A172 (cell line): ENCODE results near the gene NKD1. TPM values are rescaled to one million over a fixed set of nuclear protein-coding genes. Genes with fewer than 3 reads are reported as not detected.

Experiments
- DNase-seq: peaks from one replicate; pipeline ENCODE4 v3.0.0-alpha.2; 2015; ENCODE audit warnings: low spot score
- total RNA-seq: library from RNA; depleted of rRNA; stranded (reverse); fragments of >200 nt; shearing (Covaris generic); gene quantifications from 2 replicates; pipeline ENCODE4 v1.2.3, GENCODE V29; 2014

The NKD1 gene
- total RNA-seq, 1 experiment from 2014 or later: 0.10 TPM

- no peak for DNase-seq
Observed at GRCh38 chr16:50600582-50601283, 52.5 kb downstream of the NKD1 start.

DNA sequence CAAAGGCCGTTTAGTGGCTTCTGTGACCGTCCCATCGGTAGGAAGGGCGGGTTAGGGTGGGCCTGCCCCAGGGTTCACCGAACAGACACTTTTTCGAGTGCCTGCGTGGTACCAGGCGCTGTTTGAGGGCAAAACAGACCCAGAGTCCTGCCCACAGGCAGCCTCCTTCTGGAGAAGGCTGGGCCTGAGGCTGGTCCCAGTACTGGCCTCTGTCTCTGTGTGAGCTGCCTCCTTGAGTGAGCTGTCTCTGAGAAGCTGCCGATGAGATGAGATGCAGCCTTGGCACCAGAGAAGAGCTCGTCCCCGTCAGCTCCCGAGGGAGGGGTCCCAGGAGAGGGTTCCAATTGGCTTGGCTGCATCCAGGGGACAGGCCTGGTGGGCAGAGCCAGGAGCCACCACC is 53.1 kb downstream of the NKD1 start:
- DNase-seq: no peak

GRCh38 chr16:50602126-50602525 is 53.9 kb downstream of the NKD1 start:
- DNase-seq: no peak

DNA sequence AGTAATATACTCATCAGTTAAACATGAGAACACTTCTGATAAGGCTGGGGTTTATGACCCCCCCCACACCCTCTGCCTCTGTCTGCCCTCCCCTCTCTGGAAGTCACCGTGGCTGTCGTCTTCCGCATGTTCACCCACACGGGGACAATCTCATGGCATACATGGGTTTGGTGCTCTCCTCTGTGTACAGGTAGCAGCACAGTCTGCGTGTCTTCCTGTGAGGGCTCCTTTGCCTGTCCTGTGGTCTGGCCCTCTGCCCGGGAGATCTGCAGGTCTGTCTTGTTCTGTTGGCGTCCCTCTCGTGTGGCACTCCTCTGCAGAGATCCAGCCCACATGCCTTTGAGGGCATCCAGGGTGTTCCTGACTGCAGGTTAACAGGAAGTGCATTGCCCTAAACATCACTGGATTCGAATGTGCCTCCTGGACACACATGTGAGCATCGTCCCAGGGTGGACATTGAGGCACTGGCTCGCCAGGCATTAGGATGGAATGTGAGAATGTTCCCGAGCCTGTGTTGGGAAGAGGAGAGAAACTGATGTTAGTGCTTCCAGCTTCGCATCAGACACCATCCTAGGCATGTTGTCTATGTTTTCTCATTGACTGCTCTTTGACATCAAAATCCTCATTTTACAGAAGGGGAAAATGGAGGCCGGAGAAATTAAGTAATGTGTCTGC is 54.5 kb downstream of the NKD1 start:
- DNase-seq: peak; percentile 26

DNA sequence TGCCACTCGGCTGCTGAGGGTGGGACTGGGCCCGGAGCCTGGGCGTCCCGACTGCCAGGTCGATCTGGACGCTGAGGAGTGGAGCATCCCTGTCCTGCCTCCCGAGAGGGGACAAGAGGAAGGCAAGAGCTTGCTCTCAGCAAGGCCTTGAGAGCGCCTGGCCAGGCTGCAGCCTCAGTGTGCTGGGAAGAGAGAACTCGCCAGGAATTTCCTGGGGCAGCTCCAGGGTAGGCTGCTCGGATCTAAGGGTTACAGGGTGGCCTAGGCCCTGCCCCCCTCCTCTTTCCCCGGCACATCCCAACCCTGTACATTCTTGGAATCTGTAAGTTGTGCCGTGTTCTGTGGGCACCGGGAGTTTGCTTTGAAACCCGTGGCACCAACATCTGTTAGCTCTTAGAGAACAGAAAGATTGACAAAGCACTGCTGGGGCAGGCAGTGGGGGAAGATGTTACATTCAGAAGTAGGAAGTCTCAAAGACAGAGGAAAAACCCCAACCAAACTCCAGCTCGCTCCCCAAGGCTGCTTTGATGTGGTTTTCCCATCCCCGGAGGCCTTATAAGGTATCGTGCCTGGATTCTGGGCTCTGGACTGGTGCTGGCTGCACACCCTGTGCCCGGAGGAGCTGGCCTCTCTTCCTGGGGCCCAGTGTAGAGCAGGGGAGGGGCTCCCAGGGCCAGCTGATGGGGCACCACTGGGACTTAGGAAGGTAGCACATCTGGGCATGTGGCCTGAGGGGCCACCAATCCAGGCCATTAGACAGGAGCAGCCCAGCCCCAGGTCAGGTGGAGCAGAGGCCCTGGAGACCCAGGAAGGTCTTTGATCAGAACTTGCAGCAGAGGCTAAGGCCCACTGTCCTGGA is 55.2 kb downstream of the NKD1 start:
- DNase-seq: peak; percentile 54

DNA sequence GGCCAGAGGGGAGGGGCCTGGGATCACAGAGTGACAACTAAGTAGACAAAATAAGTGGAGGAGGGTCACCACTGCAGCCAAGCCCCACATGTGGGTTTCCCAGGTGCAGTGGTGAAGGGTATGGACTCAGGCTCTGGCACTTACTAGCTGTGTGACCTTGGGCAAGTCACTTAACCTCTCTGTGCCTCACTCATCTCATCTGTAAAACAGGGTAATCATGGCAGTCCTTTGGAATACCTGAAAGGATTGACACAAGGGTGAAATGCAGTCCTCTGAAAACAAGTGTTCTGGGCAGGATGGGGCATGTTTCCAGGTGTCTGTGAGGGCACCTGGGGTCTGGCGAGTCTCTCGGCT is 55.8 kb downstream of the NKD1 start:
- DNase-seq: no peak

- DNase-seq: no peak
Observed at GRCh38 chr16:50604610-50605009, 56.4 kb downstream of the NKD1 start.

DNA sequence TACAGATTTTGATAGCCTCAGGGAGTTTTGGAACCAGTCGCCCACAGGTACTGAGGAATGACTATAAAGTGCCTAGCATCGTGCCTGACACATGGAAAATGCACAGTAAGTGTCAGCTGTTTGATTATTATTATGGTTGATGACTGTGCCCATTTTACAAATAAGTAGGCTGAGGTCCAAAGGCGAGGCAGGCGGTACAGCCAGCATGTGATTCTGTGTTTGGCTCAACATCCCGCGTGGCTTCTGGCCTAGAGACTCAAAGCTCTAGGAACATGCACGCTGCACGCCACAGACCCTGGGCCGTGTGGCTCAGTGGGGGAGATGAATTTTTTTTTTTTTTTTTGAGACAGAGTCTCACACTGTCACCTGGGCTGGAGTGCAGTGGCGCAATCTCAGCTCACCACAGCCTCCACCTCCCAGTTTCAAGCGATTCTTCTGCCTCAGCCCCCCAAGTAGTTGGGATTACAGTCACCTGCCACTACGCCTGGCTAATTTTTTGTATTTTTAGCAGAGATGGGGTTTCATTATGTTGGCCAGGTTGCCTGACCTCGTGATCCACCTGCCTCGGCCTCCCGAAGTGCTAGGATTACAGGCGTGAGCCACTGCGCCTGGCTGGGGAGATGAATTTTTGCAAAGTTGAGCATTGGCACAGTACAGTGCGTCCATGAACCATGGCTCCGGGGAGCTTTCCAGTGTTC is 57.7 kb downstream of the NKD1 start:
- no peak for DNase-seq

- no peak for DNase-seq
Observed at GRCh38 chr16:50606431-50607050, 58.3 kb downstream of the NKD1 start.

DNA sequence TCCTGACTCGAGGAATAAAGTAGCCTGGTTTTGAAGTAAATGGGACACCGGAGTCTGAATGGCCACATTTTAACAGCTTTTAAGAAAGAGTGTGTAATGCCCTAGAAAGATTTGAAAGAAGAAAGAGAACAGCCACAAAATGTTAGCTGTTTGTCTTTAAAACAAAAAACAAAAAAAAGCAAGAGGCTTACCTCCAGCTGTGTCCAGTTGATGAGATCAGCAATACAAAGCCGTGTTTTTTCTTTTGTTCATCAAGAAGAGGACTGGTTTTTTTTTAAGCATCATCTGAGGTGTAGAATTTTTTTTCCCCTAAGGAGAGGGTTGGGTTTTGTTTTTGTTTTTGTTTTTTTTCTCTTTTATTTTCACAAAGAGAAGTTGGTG is 58.8 kb downstream of the NKD1 start:
- no peak for DNase-seq

- no peak for DNase-seq
Observed at GRCh38 chr16:50607447-50607846, 59.3 kb downstream of the NKD1 start.

- no peak for DNase-seq
Observed at GRCh38 chr16:50607970-50608557, 59.9 kb downstream of the NKD1 start.

GRCh38 chr16:50609049-50609448 is 60.9 kb downstream of the NKD1 start:
- DNase-seq: no peak

DNA sequence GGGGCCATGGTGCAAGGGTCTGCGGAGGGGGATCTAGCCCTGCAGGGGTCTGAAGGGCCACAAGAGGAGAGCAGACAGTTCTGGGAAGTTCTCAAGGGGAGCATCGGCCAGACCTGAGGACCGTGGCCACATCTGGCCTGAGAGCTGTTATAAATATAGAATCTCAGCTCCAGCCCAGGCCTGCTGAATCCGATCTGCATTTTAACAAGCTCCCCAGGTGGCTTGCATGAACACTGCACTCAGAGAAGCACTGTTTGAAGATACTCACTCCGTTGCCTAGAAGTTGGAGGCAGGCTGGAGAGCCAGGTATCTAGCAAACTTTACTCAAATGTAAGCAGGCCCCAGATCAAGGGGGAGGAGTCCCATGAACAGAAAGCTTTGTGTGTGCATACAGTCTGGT is 61.3 kb downstream of the NKD1 start:
- no peak for DNase-seq

DNA sequence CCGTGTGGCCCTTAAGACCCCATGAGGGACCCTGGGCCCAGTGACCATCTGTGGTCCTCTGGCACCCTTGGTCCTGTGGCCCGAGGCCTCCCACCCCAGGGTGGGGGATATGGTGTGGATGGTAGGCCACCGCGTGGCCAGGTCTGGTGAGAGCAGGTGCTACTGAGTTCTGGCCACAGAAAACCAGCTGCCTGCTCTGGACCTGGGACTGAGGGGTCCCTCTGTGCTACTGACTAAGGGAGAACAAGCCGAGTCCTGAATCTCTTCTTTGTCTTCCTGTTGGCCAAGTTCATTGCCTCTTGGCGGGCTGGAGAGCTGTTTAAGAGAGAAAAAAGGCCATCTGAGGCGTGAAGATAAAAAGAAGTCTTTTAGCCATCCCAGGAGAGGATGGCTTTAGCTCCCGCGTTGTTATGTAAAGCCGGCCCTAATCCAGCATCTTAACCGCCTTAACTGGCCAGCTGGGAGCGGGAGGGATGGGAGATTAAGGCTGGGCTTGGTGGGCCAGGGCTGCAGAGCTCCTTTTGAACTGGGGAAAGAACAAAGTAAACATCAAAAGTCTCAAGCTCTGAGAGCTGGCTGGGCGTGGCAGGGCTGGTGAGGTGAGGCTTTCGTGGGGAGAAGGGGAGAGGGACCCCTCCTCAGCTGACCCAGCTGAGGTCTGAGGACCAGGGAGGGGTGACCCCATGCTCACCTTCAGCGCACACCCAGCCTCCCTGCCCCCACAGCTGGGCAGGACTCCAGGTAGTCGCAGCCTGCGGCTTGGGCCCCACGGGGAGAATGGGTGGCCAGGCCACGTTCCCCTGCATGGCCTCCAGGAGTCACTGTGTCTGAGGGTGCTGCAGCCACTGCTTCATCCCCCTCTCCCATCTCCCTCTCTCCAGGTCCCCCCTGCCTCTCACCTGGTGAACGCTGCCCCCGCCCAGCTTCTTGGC is 62.4 kb downstream of the NKD1 start:
- DNase-seq: no peak

DNA sequence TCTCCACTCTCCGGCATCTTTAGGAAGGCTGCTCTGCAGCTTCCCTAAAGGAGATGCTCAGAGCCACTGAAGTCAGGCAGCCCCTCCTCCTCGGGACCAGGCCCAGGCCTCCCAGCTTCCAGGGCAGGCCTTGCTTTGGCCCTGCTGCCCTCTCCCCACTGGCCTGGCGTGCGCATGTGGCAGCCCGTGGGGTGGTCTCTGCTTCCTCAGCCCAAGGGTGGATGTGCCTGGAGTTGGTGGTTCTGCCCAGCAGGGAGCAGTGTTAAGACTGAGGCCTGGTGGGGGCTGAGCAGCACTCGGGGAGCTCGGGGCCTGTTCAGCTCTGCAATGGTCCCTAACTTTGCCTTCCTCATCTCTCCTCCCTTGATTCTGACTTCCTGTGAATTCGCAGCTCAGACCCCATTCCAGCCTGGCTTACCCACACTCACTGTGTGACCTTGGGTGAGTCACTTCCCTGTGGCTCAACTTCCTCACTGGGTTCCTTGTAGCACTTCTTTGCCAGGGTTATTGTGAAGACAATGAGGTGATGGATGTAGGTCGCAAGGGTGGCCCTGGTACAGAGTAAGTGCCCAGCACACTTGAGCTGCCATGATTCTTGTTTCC is 63.2 kb downstream of the NKD1 start:
- DNase-seq: peak; percentile 29

- DNase-seq: no peak
Observed at GRCh38 chr16:50611995-50612848, 64.0 kb downstream of the NKD1 start.

GRCh38 chr16:50612849-50613198 is 64.6 kb downstream of the NKD1 start:
- DNase-seq: no peak
